GM18870 (cell line): ENCODE measurements around the gene HSF2BP.
"Not testable (repeated sequence)": the region's sequence is repeated elsewhere in the genome, so short reads cannot be mapped to it uniquely, and the experiment has no call there.

Experiments used
- ATAC-seq: cut with Tn5 transposase; IDR thresholded peaks from one replicate; pipeline ENCODE4 v1.9.1; 2021; ENCODE audit warnings: moderate library complexity; ENCODE audit not compliant: unreplicated experiment

HSF2BP gene

DNA sequence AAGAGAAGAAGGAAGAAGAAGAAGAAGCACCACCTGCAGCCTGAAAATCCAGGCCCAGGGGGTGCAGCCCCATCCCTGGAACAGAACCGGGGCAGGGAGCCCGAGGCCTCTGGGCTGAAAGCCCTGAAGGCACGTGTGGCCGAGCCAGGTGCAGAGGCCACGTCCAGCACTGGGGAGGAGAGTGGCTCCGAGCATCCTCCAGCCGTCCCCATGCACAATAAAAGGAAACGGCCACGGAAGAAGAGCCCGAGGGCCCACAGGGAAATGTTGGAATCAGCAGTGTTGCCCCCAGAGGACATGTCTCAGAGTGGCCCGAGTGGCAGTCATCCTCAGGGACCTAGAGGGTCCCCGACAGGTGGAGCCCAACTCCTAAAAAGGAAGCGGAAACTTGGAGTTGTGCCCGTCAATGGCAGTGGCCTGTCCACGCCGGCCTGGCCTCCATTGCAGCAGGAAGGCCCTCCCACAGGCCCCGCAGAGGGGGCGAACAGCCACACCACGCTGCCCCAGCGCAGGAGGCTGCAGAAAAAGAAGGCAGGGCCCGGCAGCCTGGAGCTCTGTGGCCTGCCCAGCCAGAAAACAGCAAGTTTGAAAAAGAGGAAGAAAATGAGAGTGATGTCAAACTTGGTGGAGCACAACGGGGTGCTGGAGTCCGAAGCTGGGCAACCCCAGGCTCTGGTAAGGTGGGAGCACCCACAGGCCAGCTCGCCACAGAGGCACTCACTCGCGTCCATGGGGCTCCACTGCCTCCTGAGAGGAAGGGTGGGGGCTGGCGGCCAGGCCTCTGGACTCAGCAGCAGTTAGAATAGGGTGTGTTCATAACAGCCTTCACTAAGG lies 28.5 kb upstream of the HSF2BP start:
- no peak for ATAC-seq

DNA sequence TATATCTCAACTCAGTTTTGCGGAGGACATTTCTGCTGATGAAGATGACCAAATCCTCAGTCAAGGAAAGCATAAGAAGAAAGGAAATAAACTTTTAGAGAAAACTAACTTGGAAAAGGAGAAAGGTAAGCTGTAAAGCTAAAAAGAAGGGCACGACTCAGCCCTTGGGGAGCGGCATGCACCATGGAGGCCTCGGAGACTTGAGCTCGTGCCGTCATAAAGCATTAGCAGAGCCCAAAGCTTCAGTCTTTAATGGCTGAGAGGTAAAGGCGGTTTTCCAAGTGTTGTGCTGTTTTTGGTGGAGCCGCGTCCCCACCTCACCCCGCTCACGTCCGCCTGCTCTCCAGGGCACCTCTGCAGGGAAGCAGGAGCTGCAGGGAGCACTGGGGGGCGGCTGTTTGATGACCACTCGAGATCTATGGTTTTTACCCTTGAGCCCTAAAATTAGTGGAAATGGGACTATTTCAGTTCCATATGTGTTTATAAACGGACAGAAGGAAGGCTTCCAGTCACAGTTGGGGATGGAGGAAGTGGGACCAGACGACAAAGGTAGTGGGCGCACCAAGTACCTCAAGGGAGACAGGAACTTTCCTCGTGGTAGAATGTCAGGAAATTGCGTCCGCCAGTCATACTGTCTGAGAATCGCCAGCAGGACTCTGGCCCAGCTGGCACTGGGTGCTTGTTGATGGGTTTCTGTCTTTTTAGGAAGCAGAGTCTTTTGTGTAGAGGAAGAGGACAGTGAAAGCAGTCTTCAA lies 27.7 kb upstream of the HSF2BP start:
- ATAC-seq, result no peak

DNA sequence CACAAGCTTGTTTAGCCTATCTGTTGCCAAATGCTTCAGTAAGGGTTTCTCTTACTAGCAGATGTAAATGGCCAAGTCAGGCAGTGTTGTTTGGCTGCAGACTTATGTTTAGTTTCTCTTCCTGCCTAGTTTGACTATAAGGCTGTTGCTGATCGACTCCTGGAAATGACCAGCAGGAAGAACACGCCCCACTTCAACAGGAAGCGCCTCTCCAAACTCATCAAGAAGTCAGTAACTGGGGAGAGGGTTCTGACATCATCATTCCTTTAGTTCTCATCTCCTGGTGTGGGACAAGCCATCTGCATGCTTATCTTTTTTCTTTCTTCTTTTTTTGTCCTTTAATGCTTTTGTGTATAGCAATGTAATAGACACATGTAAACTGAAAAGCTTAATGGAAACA lies 25.1 kb upstream of the HSF2BP start:
- no peak for ATAC-seq

DNA sequence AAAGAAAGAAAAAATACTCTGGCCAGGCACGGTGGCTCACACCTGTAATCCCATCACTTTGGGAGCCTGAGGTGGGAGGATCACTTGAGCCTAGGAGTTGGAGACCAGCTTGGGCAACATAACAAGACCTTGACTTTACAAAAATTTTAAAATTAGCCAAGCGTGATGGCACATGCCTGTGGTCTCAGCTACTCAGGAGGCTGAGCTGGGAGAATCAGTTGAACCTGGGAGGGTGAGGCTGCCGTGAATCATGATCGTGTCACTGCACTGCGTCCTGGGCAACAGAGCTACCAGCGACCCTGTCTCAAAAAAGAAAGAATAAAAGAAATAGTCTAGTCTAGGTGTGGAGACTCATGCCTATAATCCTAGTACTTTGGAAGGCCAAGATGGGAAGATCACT lies 22.4 kb upstream of the HSF2BP start:
- ATAC-seq, result no peak

DNA sequence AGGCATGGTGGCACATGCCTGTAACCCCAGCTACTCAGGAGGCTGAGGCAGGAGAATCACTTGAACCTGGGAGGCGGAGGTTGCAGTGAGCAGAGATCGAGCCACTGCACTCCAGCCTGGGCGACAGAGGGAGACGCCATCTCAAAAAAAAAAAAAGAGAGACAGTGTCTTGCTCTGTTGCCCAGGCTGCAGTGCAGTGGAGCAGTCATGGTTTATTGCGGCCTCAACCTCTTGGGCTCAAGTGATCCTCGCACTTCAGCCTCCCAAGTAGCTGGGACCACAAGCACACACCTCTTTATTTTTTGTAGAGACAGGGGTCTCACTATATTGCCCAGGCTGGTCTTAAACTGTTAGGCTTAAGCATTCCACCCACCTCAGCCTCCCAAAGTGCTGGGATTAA lies 21.1 kb upstream of the HSF2BP start:
- not testable (repeated sequence) for ATAC-seq

DNA sequence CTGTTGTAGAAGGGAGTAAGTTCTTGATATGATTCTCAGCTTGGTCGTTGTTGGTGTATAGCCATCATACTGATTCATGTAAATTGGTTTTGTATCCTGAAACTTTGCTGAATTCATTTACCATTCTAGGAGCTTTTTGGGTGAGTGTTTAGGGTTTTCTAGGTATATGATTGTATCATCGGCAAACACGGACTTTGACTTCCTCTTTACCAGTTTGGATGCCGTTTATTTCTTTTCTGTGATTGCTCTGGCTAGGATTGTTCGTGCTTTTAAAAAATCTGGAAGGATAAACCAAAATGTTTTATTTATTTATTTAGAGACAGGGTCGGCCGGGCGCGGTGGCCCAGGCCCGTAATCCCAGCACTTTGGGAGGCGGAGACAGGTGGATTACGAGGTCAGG lies 20.7 kb upstream of the HSF2BP start:
- ATAC-seq, result no peak

DNA sequence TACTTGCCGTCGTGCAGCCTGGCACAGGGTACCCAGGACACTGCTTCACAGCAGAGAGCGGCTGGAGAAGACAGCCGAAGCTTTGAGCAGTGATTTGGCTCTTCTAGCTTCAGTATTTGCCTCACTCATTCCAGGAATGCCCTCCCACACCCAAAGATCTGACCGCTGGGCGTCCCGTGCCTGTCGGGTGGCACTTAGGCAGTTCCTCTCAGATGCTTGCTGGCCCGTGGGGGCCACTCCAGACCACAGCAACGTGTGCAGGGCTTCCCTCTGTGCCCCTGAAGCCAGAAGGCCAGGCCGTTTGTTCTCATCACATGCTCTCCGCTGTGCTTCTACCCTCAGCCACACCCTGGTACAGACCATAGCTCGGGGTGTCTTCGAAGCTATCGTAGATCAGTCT lies 17.1 kb upstream of the HSF2BP start:
- no peak for ATAC-seq

DNA sequence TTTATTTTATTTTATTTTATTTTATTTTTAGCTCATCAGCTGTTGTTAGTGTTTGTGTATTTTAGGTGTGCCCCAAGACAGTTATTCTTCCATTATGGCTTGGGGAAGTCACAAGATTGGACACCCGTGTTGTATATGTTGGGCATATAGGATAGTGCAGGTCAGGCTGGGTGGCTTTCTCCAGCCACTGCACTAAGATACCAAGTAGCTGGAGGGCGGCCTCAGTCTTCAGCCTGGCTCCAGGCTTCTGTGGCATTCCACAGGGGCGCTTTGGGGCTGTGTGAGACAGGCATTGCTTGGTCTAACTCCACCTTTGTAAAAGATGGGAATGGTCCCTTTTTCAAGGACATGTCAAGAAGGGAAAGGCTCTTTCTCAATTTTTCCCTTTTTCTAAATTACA lies 16.6 kb upstream of the HSF2BP start:
- no peak for ATAC-seq

DNA sequence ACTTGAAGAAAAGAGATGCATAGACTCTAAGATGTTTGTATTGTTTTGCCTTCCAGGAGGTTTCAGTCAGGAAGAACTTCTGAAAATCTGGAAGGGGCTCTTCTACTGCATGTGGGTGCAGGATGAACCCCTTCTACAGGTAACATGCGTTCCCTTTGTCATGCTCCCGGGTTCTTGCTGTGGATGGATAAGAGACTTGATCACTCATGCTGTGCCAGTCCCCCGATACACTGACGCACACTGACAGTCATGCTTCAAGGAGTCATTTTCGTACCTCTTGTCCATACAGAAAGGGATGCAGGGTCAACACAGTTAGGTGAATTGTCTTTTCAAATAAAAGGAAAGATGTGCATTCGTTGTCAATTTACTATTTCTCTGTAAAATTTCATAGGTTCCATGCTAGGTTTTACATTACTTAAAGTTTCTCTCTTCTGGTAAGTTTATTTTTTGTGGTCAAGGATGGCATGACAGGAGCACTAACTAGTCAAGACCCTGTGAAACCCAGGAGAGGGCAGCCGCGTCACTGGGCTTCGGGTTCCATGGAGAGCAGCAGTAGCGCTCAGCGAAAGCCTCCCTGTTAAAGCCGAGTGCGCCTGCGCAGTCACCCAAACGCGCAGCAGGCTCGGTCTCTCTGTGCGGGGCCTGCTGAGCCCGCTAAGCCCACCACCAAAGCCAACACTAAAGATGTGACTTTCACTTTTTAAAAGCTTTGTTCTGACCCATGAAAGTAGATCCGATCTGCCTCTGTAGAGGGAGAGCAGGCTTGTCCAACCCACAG lies 10.7 kb upstream of the HSF2BP start:
- no peak for ATAC-seq

DNA sequence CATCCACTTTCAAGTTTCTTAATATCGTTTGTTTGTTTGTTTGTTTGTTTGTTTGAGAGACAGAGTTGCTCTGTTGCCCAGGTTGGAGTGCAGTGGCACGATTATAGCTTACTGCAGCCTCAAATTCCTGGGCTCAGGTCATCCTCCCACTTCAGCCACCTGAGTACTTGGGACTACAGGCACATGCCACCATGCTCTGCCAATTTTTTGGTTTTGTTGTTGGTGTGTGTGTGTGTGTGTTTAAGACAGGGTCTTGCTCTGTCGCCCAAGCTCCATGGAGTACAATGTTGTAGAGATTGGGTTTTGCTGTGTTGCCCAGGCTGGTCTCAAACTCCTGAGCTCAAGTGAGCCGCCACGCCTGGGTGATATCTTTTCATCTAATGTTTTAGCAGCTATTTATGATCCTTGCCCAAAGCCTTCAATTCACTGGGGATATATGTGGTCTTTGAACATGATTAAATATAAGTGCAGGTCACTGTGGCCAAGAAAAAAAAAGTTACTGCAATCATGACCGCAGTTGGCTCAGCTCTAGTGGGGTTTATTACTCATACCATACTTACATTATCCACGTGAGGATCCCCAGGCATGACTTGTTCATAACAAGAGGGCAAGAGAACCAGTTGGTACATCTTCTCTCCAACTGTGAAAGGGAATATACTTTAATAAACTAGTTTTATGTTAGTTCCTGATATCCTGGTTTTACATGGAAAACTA lies 8.1 kb upstream of the HSF2BP start:
- no peak for ATAC-seq

DNA sequence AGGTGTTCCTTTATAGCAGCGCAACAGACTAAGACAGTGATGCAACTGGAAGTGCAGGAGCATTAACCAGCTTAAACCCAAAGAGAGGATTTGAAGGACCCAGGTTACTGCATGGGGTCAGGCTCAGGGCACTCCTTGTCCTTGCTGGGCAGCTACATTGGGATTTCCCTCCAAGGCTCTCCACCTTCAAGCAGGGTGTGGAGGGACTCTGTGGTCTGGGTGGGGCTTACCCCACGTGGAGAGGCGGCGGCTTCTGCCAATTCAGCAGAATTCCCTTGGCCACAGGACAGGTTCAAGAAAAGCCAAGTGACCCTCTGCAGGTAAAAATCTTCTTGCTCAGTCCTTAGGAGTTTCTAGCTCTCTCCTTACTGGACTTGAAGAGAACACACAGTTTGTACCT lies 6.6 kb upstream of the HSF2BP start:
- no peak for ATAC-seq

DNA sequence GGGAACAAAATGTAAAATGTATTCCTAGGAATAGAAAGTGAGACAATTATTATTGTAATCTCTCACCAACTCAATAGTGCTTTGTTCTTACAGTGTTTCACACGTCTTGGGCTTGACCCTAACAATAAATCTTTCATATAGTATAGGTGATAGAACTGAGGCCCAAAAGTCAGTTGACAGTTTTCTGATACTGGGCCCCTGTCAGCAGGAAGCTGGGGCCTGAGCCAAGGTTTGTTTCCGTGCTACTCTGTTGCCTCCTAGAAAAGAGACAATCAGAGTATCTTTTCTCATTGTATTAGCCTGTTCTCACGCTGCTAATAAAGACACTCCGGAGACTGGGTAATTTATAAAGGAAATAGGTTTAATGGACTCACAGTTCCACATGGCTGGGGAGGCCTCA lies 5.1 kb upstream of the HSF2BP start:
- ATAC-seq, result no peak

DNA sequence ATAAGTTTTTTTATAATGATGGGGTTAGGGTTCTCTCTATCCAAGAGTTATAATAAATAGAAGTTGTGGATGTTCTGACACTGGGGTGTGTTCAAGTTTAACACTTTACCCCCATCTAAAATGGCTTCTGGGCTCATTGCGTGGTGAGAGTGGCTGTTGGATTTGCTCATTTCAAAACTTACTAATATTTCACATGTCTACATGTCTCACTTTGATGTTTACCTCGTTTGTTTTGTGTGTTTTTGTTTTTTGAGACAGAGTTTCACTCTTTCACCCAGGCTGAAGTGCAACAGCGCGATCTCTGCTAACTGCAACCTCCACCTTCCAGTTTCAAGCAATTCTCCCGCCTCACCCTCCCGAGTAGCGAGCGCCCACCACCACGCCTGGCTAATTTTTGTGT lies 3.7 kb upstream of the HSF2BP start:
- no peak for ATAC-seq

DNA sequence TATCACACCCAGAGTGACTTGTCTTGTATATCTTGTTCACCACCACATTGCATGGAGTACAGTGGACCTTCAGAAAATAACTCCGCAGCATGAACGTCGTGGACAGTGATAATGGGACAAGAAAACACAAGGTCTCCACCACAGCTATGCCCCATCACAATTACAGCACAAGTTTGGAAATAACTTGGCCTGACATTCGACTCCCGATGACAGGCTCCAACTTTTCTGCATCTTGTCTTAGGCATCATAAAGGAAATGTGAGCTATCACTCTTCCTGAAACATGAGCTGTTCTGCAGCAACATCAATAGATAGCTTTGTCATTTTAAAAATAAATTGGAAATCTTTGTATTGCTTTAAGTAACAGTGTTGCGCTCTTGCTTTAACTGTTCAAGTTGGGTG lies 3.0 kb upstream of the HSF2BP start:
- ATAC-seq, result no peak

DNA sequence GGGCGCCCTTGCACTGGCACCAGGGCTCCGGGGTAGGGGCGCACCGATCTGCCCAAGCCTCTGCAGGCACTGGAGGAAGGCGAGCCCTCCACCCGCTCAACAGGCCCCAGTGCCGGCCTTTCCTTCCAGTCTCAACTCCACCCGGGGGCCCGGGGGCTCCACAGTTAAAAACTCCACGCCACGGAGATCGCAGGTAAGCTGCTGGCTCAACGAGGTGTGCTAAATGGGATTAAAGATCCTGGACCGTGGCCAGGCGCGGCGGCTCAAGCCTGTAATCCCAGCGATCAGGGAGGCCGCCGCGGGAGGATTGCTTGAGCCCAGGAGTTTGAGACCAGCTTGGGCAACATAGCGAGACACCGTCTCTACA lies 536 bp downstream of the HSF2BP start:
- no peak for ATAC-seq

DNA sequence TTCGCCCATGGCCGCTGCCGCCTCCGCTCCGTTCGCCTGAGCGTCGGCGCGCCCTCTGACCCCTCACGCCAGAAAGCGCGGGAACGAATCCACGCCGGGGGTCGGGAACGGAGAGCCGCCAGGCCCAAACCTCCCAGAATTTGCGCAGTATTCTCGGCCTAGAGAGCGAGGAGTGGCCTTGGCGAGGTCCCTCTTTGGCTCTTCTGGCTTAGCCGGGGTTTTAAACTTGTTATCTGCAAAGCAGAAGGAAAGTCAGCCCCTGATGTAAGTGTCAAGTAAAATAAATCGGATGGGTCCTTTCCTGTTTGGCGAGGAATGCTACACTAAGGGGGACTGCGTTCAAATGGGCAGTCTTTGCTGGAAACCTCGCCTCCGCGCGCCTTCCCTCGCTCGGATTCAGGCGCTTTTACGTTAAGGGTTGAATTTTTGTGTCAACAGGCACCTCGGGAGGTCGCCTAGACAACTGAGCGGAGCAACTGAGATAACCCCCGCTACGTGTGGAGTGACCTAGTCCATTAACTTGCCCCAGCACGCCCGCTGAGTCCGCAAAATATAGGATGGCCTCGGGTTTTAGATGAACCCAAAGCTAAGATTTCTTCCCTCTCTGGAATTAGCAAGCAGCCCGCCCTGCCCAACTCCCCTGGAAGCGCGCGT lies 1.1 kb downstream of the HSF2BP start:
- ATAC-seq, result no peak

DNA sequence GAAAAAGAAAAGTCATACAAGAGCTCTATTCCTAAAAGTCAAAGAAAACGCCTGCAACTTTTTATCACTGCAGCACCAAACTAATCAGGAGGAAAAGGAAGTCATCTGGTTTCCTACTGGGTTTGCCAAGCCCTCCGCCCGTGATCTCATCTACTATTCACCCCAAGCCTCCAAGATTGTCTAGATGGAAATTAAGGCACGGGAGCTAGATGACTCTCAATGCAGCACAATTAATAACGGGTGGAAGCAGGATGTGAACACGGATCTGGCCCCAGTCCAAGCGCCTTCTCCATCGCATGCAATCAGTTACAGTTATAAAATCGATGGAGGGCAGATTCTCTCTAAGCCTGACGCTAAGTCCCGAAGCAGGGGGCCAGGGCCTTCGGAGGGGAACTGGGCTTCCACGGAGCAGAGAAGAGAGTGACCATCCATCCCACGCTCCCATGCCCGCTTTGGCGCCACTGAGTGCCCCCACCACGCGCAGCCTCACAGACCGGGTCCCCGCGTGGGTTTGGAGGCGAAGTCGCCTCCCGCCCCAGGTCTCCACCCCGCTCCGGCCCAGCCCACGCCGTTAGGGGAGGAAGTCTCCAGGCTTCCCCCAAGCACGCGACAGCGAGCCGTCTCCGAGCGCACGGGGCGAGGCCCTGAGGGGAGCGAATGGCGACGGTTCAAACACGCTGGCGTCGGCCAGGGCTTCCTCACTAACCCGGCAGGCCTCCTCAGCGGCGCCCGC lies 1.8 kb downstream of the HSF2BP start:
- no peak for ATAC-seq

DNA sequence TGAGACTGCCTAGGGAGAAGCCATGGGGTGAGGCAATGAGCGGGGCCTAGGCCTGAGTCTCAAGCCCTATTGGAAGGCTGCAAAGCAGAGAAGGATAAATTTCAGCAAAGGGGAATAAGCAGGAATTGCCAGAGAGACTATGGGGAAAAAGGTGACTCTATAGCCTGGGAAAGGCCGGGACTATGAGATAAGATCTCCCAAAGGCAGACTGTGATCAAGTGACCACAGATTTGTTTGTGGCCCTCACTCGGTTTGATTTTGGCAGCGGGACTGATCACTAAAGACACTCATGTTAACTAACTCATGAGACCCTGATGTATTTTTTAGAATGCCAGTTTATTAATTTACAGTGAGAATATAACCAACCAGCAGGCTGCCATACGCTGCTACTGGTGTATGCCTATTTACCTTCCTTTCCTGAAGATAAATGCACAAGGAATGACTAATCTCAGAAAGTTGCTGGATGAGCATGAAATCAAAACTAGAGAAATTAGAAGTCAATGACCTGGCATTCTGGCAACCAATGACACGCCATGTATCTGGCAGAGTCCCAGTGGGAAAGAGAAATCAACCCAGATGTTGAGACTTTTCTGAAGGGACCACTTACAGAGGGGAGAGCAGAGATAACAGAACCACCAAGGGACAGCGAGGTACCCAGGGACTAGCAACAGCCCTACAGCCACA lies 4.3 kb downstream of the HSF2BP start:
- ATAC-seq, result no peak

DNA sequence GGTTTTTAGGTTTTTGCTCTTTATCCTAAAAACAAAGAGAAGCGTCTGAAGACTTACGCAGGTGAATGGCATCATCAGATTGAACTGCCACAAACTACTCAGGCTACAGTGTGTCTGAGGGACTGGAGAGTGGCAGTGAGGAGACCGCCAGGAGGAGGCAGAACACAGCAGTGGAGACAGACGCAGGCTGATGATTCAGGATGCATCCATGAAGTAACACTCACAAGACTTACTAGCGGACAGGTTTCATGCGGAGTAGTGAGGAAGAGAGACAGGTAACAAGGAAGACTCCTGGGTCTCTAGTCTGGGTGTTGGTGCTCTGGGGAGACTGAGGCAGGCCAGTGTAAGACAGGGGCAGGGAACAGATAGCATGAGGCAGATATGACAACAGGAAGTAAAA lies 5.7 kb downstream of the HSF2BP start:
- ATAC-seq, result no peak
